SK-N-SH (cell line): ENCODE measurements around the gene PRSS23. TPM values are rescaled to one million over a fixed set of nuclear protein-coding genes. Genes with fewer than 3 reads are reported as not detected.

Experiments
- CTCF ChIA-PET: fragments of 300-600, 350-600 bp; formaldehyde crosslinking; extraction: SDS; loops from one replicate; lab custom pipeline; 2021; lab: Yijun Ruan, JAX
- POLR2A ChIA-PET: fragments of 350-600 bp; sonication (Branson Sonifier 250); formaldehyde crosslinking; extraction: SDS; loops from one replicate; lab custom pipeline; 2020; ENCODE audit warnings: antibody characterized with exemption, inconsistent platforms; lab: Yijun Ruan, JAX
- DNase-seq: peaks from one replicate; pipeline ENCODE4 v3.0.0; 2012
- H2AFZ ChIP-seq: fragments of 200-600 bp; sonication (generic); 2 replicates; pipeline ENCODE4 v1.8.1; 2016; ENCODE audit warnings: antibody characterized with exemption, mild to moderate bottlenecking, low read depth
- H3F3A ChIP-seq: fragments of 200-600 bp; sonication (generic); replicated peaks from 2 replicates; pipeline ENCODE3; 2016; ENCODE audit warnings: antibody characterized with exemption, mild to moderate bottlenecking; ENCODE audit not compliant: insufficient read depth
- H3K27ac ChIP-seq, 2 experiments: fragments of 200-500 bp in 1 of 2; fragments of 200-600 bp in 1 of 2; sonication (Bioruptor generic) in 1 of 2; sonication (generic), shearing (Covaris generic) in 1 of 2; 2 replicates each; pipeline versions ENCODE4 v1.5.1 to v1.6.1; 2014 to 2016; ENCODE audit warnings: low read depth in 2 of 2, inconsistent platforms in 1 of 2, low read length in 1 of 2, mild to moderate bottlenecking in 1 of 2, mixed read lengths in 1 of 2
- H3K27me3 ChIP-seq: fragments of 200-600 bp; sonication (generic), shearing (Covaris generic); 2 replicates; pipeline ENCODE4 v1.6.1; 2016; ENCODE audit warnings: mixed run types; ENCODE audit not compliant: insufficient read depth
- H3K36me3 ChIP-seq, 2 experiments: fragments of 200-500 bp in 1 of 2; fragments of 200-600 bp in 1 of 2; sonication (Bioruptor generic) in 1 of 2; sonication (generic) in 1 of 2; replicated peaks in 1 of 2; 2 replicates each; pipeline versions ENCODE3 to v1.5.1; 2014 to 2016; ENCODE audit warnings: low read length in 1 of 2, mild to moderate bottlenecking in 1 of 2; ENCODE audit not compliant: insufficient read depth in 2 of 2, control insufficient read depth in 1 of 2
- H3K4me1 ChIP-seq, 2 experiments: fragments of 200-500 bp in 1 of 2; fragments of 200-600 bp in 1 of 2; sonication (Bioruptor generic) in 1 of 2; sonication (generic), shearing (Covaris generic) in 1 of 2; 2 replicates each; pipeline versions ENCODE4 v1.5.1 to v1.6.1; 2014 to 2016; ENCODE audit warnings: low read depth in 1 of 2, low read length in 1 of 2, mixed run types in 1 of 2; ENCODE audit not compliant: insufficient read depth in 2 of 2, control insufficient read depth in 1 of 2
- H3K4me2 ChIP-seq: fragments of 200-600 bp; sonication (generic), shearing (Covaris generic); 2 replicates; pipeline ENCODE4 v1.6.1; 2017; ENCODE audit warnings: mixed run types
- H3K4me3 ChIP-seq, 2 experiments: fragments of 200-500 bp in 1 of 2; fragments of 200-600 bp in 1 of 2; sonication (Bioruptor generic) in 1 of 2; sonication (generic), shearing (Covaris generic) in 1 of 2; 2 replicates each; pipeline versions ENCODE4 v1.5.1 to v1.8.1; 2014 to 2016; ENCODE audit warnings: low read depth in 2 of 2, inconsistent platforms in 1 of 2, low read length in 1 of 2, mild to moderate bottlenecking in 1 of 2, mixed read lengths in 1 of 2, moderate library complexity in 1 of 2
- H3K79me2 ChIP-seq: fragments of 200-600 bp; sonication (generic); 2 replicates; pipeline ENCODE4 v1.8.1; 2017; ENCODE audit warnings: mild to moderate bottlenecking; ENCODE audit not compliant: insufficient read depth
- H3K9ac ChIP-seq: fragments of 200-600 bp; sonication (generic); 2 replicates; pipeline ENCODE4 v1.6.1; 2017; ENCODE audit warnings: mixed run types
- H3K9me2 ChIP-seq: fragments of 200-600 bp; sonication (generic); 2 replicates; pipeline ENCODE4 v1.6.1; 2017; ENCODE audit warnings: mixed run types
- H3K9me3 ChIP-seq: fragments of 200-600 bp; sonication (generic); 2 replicates; pipeline ENCODE4 v1.6.1; 2017; ENCODE audit warnings: mixed run types, mild to moderate bottlenecking, moderate library complexity
- H4K20me1 ChIP-seq: fragments of 200-600 bp; sonication (generic); 2 replicates; pipeline ENCODE4 v1.6.1; 2017; ENCODE audit warnings: mild to moderate bottlenecking, mixed run types; ENCODE audit not compliant: insufficient read depth
- EZH2phosphoT487 ChIP-seq: fragments of 200-600 bp; sonication (generic); IDR thresholded peaks from 2 replicates; pipeline ENCODE4 v1.6.1; 2017; ENCODE audit warnings: low read depth, mixed run types, mild to moderate bottlenecking, antibody characterized with exemption, moderate library complexity, borderline replicate concordance
- FOSL2 ChIP-seq: IDR thresholded peaks from 2 replicates; pipeline ENCODE4 v1.4.0; 2012; ENCODE audit warnings: low read depth, mild to moderate bottlenecking, moderate library complexity, borderline replicate concordance
- GATA2 ChIP-seq: sonication (generic); formaldehyde crosslinking; IDR thresholded peaks from 2 replicates; pipeline ENCODE4 v1.5.0; 2020; ENCODE audit warnings: mild to moderate bottlenecking, missing genetic modification reagents
- MEF2A ChIP-seq: IDR thresholded peaks from 2 replicates; pipeline ENCODE4 v1.4.0; 2012; ENCODE audit warnings: low read depth, borderline replicate concordance
- MXI1 ChIP-seq: IDR thresholded peaks from 2 replicates; pipeline ENCODE4 v1.6.1; 2012; ENCODE audit warnings: mild to moderate bottlenecking, low read depth, low read length, improper control_type of control experiment
- NFIC ChIP-seq: IDR thresholded peaks from 2 replicates; pipeline ENCODE4 v1.4.0; 2012; ENCODE audit warnings: borderline replicate concordance
- NRF1 ChIP-seq: IDR thresholded peaks from 2 replicates; pipeline ENCODE4 v1.6.1; 2012; ENCODE audit warnings: low read depth, mild to moderate bottlenecking, low read length
- PBX3 ChIP-seq: IDR thresholded peaks from 2 replicates; pipeline ENCODE4; 2012
- REST ChIP-seq: IDR thresholded peaks from 2 replicates; pipeline ENCODE4 v1.6.1; 2012; ENCODE audit warnings: mild to moderate bottlenecking, low read depth, low read length, moderate library complexity
- TEAD4 ChIP-seq: IDR thresholded peaks from 2 replicates; pipeline ENCODE4 v1.4.0; 2012; ENCODE audit warnings: mild to moderate bottlenecking, borderline replicate concordance; ENCODE audit not compliant: insufficient read depth
- USF1 ChIP-seq: IDR thresholded peaks from 2 replicates; pipeline ENCODE4 v1.4.0; 2012; ENCODE audit warnings: low read depth, borderline replicate concordance
- ZBTB33 ChIP-seq: IDR thresholded peaks from 2 replicates; pipeline ENCODE4 v1.4.0; 2012; ENCODE audit warnings: low read depth, borderline replicate concordance
- WGBS: methylation state at CpG from one replicate; pipeline ENCODE4 v1.1.6; 2017; ENCODE audit warnings: low lambda C conversion rate; 5-methylcytosine and 5-hydroxymethylcytosine counted together
- polyA plus RNA-seq, 3 experiments: library from polyadenylated mRNA; depleted of rRNA; stranded (reverse); fragments of >200 nt; gene quantifications; 2 replicates each; pipeline ENCODE4 v1.2.3, GENCODE V29; 2012
- TF ChIP-seq, protein P1 (sequence below): fragments of 150-350 bp; IDR thresholded peaks from 2 replicates; pipeline ENCODE4 v1.6.1; 2017; ENCODE audit warnings: antibody characterized with exemption, low read length, low read depth, borderline replicate concordance

Gene PRSS23
- polyA plus RNA-seq, 1 of the 3 experiments (the other 2 are of a cell fraction) = 326 TPM

- TF ChIP-seq MXI1 (no peak), GATA2 (no peak), NFIC (no peak), EZH2phosphoT487 (no peak), NRF1 (no peak), FOSL2 (no peak), MEF2A (no peak), TEAD4 (no peak), ZBTB33 (no peak), REST (no peak), PBX3 (no peak), USF1 (no peak)
- TF ChIP-seq, protein P1, sequence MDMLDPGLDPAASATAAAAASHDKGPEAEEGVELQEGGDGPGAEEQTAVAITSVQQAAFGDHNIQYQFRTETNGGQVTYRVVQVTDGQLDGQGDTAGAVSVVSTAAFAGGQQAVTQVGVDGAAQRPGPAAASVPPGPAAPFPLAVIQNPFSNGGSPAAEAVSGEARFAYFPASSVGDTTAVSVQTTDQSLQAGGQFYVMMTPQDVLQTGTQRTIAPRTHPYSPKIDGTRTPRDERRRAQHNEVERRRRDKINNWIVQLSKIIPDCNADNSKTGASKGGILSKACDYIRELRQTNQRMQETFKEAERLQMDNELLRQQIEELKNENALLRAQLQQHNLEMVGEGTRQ = no peak
- 87% methylated on average over 3 of the region's 3 CpGs for WGBS
- Histone ChIP-seq H3F3A (no peaks in the 10 kb centered on the region), H3K9me2 (no peaks in the 10 kb centered on the region), H4K20me1 (no peaks in the 10 kb centered on the region), H3K79me2 (no peaks in the 10 kb centered on the region), H3K4me1 (peaks cover 3 to 7% of the 10 kb centered on the region in 2 experiments; a peak in 2 of 4 replicates), H2AFZ (no peak overlapping the region), H3K4me3 (no peak overlapping the region), H3K36me3 (no peaks in the 10 kb centered on the region), H3K9ac (no peak overlapping the region), H3K4me2 (no peak overlapping the region), H3K9me3 (no peaks in the 10 kb centered on the region), H3K27me3 (no peaks in the 10 kb centered on the region), H3K27ac (no peak overlapping the region)
- ChIA-PET CTCF (no interaction called here), POLR2A (no interaction called here)
- no peak for DNase-seq
Measured at GRCh38 chr11:86753459-86753858, 46.9 kb upstream of the PRSS23 start.
